Measurements from ENCODE around the gene NUP155.

The NUP155 gene

DNA sequence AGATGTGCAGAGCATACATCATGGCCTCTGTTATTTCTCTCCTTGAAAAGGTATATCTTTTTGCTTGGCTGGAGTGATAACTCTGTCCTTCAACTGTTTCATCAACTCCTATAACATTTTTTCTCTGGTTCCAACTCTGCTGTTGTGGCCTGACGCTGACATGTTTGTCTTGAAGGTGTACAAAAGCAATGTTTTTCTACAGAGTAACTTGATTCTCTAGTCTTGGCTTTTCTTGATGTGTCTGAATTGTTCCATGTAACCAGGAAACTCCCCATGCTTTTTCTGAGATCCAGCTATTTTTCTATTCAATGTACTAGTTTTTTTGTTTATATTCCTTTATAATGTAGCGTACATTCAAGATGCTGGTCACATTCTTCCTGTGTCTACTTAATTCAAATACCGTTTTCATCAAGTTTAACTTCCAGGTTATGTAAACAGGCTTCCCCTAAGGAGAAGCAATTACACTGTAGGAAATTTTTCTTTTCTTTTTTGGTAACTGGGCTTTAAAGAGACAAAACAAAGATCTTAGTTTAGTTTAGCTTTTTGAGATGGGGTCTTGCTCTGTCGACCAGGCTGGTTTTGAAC, 115.0 kb downstream of the NUP155 start:
- Histone ChIP-seq H3K4me3 (ENCODE audit: low read length) (no peak overlapping the region), H3K27ac (ENCODE audit: low read depth, low read length) (no peak overlapping the region), H3K27me3 (ENCODE audit: control insufficient read depth, insufficient read depth, low read length) (no peaks in the 10 kb centered on the region), H3K36me3 (ENCODE audit: control insufficient read depth, insufficient read depth, low read length) (no peaks in the 10 kb centered on the region), H3K9ac (ENCODE audit: low read length) (no peak overlapping the region), H3K4me1 (ENCODE audit: control insufficient read depth, insufficient read depth, low read length) (no peaks in the 10 kb centered on the region)

DNA sequence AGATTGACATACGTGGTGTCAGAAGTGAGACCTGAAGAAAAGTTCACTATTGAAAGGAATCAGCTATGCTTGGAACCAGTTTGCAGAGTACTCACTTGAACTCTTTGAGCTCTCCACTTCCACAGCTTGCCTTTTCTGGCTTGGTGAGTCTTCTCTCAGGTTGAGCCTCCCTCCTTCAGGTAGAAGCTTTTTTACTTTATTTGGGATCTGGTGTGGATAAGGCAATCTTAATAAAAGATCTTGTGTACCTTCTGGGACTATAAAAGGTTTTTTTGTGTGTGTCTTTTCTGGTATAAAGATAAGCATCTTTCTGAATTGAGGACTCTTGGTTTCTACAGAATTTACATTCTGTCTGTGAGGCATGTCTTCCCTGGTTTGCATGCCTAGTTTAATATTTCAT, 116.3 kb downstream of the NUP155 start:
- Histone ChIP-seq H3K27me3 (ENCODE audit: control insufficient read depth, insufficient read depth, low read length) (no peaks in the 10 kb centered on the region), H3K36me3 (ENCODE audit: control insufficient read depth, insufficient read depth, low read length) (no peaks in the 10 kb centered on the region), H3K4me1 (ENCODE audit: control insufficient read depth, insufficient read depth, low read length) (no peaks in the 10 kb centered on the region), H3K27ac (ENCODE audit: low read depth, low read length) (no peak overlapping the region), H3K9ac (ENCODE audit: low read length) (no peak overlapping the region), H3K4me3 (ENCODE audit: low read length) (no peak overlapping the region)

GRCh38 chr5:37251665-37252064, 119.2 kb downstream of the NUP155 start:
- Histone ChIP-seq H3K4me3 (ENCODE audit: low read length) (no peak overlapping the region), H3K27ac (ENCODE audit: low read depth, low read length) (no peak overlapping the region), H3K36me3 (ENCODE audit: control insufficient read depth, insufficient read depth, low read length) (no peaks in the 10 kb centered on the region), H3K27me3 (ENCODE audit: control insufficient read depth, insufficient read depth, low read length) (no peaks in the 10 kb centered on the region), H3K4me1 (ENCODE audit: control insufficient read depth, insufficient read depth, low read length) (peaks cover 10% of the 10 kb centered on the region), H3K9ac (ENCODE audit: low read length) (no peak overlapping the region)

DNA sequence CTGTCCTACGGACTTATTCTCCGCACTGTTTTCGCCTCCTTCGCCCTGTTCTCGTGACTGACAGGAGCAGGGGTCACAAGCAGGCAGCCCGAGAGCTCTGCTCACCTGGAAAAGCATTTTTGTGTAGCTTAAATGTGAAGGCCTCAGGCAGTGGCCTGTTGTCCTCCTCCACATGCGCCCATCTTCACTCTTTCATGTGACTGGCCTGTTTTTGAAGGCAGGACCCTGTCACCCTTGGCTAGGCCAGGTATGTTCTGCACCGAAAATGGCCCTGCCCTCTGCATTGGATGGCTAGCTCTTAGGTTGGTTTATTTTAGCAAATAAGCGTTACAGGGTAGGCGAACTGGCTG, 121.1 kb downstream of the NUP155 start:
- Histone ChIP-seq H3K4me1 (ENCODE audit: control insufficient read depth, insufficient read depth, low read length) (peaks cover 10% of the 10 kb centered on the region), H3K9ac (ENCODE audit: low read length) (peak overlapping the region; percentile 51), H3K27ac (ENCODE audit: low read depth, low read length) (peak overlapping the region; percentile 93), H3K36me3 (ENCODE audit: control insufficient read depth, insufficient read depth, low read length) (no peaks in the 10 kb centered on the region), H3K4me3 (ENCODE audit: low read length) (peak overlapping the region; percentile 89), H3K27me3 (ENCODE audit: control insufficient read depth, insufficient read depth, low read length) (no peaks in the 10 kb centered on the region)

GRCh38 chr5:37248970-37249814, 121.7 kb downstream of the NUP155 start, which contains the start of gene CPLANE1:
Gene CPLANE1 (minus strand): TSS chr5:37249376. CDS start chr5:37247698, 1,678 bp downstream.
- peak within 1 kb of the TSS; percentile 89 for H3K4me3 ChIP-seq (ENCODE audit: low read length)
- H3K9ac ChIP-seq (ENCODE audit: low read length) = peak within 1 kb of the TSS; percentile 86
- H3K36me3 ChIP-seq (ENCODE audit: control insufficient read depth, insufficient read depth, low read length) = no peaks in the 10 kb centered on the region
- H3K27ac ChIP-seq (ENCODE audit: low read depth, low read length) = peak within 1 kb of the TSS; percentile 93
- H3K27me3 ChIP-seq (ENCODE audit: control insufficient read depth, insufficient read depth, low read length) = no peaks in the 10 kb centered on the region
- peaks cover 10% of the 10 kb centered on the region for H3K4me1 ChIP-seq (ENCODE audit: control insufficient read depth, insufficient read depth, low read length)

- Histone ChIP-seq H3K36me3 (ENCODE audit: control insufficient read depth, insufficient read depth, low read length) (no peaks in the 10 kb centered on the region), H3K4me3 (ENCODE audit: low read length) (peak overlapping the region; percentile 89), H3K27me3 (ENCODE audit: control insufficient read depth, insufficient read depth, low read length) (no peaks in the 10 kb centered on the region), H3K9ac (ENCODE audit: low read length) (peak overlapping the region; percentile 86), H3K27ac (ENCODE audit: low read depth, low read length) (peak overlapping the region; percentile 93), H3K4me1 (ENCODE audit: control insufficient read depth, insufficient read depth, low read length) (peaks cover 10% of the 10 kb centered on the region)
Observed at GRCh38 chr5:37248421-37248969, 122.4 kb downstream of the NUP155 start.

GRCh38 chr5:37247496-37247895, 123.4 kb downstream of the NUP155 start:
- no peak overlapping the region for H3K4me3 ChIP-seq (ENCODE audit: low read length)
- H3K4me1 ChIP-seq (ENCODE audit: control insufficient read depth, insufficient read depth, low read length) = peaks cover 10% of the 10 kb centered on the region
- no peaks in the 10 kb centered on the region for H3K36me3 ChIP-seq (ENCODE audit: control insufficient read depth, insufficient read depth, low read length)
- no peak overlapping the region for H3K27ac ChIP-seq (ENCODE audit: low read depth, low read length)
- no peak overlapping the region for H3K9ac ChIP-seq (ENCODE audit: low read length)
- no peaks in the 10 kb centered on the region for H3K27me3 ChIP-seq (ENCODE audit: control insufficient read depth, insufficient read depth, low read length)

- Histone ChIP-seq H3K4me3 (ENCODE audit: low read length) (no peak overlapping the region), H3K4me1 (ENCODE audit: control insufficient read depth, insufficient read depth, low read length) (peaks cover 10% of the 10 kb centered on the region), H3K9ac (ENCODE audit: low read length) (no peak overlapping the region), H3K36me3 (ENCODE audit: control insufficient read depth, insufficient read depth, low read length) (no peaks in the 10 kb centered on the region), H3K27ac (ENCODE audit: low read depth, low read length) (no peak overlapping the region), H3K27me3 (ENCODE audit: control insufficient read depth, insufficient read depth, low read length) (no peaks in the 10 kb centered on the region)
Observed at GRCh38 chr5:37247036-37247435, 123.9 kb downstream of the NUP155 start.
